HG02642 (cell line): ENCODE measurements around the gene TAPBP.

ENCODE experiments used
- ATAC-seq: cut with Tn5 transposase; IDR thresholded peaks from one replicate; pipeline ENCODE4 v1.9.1; 2021; ENCODE audit warnings: mild to moderate bottlenecking; ENCODE audit not compliant: unreplicated experiment, poor library complexity

Gene TAPBP

DNA sequence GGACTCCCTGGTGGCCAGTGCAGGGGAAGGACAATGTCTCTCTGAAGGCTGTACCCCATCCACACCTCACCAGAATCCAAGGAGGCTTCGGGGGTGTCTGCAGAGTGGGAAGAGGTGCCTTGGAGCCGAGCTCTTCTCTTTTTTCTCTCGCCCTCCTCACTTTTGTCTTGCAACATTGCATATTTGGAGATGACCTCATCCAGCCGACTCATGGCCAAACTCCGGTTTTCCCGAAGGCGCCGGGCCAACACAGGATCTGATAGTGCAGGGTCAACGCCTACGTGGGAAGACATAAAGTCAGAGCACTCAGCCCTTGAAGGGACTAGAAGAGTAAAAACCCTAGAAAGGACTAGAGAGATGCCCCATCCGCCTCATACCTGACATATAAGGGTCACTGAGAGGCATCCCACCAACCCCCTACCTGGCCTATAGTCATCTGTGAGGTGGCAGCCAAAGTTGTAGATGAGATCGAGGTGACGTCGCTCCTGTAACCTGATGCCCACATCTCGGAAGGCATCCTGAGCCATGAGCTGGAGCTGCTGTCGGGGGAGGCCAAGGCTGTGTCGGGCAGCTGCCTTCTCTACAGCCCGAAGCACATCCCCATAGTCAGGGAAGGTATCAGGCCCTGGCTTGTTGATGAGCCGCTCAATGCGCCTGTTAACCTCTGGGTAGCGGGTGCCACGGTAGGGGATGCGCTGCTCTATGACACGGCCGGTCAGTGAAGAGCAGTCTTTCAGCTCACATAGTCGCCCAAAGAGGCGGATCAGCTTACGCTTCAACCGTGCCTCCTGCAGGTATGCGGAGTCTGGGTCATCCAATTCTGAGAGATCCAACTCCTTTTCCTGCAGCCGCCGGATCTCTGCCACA, 6.7 kb upstream of the TAPBP start:
- no peak for ATAC-seq

DNA sequence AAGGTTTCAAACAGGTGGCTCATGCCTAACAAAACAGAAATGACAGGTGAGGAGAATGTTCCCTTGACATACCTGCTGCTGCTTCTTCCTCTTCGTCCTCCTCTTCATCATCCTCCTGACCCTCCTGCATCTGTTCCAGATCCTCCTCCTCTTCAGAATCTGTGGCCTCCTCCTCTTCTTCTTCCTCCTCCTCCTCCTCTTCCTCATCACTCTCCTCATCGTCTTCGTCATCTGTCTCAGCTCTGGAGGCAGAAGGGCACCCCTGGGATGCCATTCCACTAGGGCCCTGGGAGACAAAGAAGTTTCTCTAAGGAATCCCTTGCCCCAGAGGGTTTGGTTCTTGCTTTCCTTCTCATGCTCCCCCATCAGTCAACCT, 6.0 kb upstream of the TAPBP start:
- ATAC-seq = no peak

DNA sequence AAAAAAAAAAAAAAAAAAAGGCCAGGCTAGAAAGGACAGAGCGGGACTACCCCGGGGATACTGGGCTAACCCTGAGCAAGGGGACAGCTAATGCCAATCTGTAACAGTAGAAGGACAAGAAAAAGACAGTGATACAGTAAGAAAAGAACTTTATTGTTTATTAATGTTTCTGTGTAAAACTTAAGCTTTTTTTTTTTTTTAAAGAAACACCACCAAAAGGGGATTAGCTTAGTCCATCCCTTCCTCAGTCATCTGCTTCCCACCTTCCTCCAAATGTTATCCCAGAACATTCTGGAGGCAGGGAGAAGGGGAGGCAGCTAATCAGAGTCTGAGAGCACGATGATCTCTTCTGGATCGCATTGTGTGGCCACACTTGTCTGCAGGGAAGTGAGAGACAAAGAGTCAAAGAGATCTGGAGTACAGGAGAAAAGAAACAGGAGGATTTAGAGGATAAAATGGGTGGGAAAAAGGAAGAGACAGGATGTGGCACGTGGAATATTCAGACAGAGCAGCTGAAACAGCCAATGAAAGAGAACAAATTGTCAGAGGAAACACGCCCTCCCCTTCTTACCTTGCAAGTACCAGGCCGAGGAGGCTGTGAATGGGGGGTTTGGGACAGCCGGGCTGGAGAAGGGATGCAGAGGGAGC, 4.7 kb upstream of the TAPBP start:
- no peak for ATAC-seq

DNA sequence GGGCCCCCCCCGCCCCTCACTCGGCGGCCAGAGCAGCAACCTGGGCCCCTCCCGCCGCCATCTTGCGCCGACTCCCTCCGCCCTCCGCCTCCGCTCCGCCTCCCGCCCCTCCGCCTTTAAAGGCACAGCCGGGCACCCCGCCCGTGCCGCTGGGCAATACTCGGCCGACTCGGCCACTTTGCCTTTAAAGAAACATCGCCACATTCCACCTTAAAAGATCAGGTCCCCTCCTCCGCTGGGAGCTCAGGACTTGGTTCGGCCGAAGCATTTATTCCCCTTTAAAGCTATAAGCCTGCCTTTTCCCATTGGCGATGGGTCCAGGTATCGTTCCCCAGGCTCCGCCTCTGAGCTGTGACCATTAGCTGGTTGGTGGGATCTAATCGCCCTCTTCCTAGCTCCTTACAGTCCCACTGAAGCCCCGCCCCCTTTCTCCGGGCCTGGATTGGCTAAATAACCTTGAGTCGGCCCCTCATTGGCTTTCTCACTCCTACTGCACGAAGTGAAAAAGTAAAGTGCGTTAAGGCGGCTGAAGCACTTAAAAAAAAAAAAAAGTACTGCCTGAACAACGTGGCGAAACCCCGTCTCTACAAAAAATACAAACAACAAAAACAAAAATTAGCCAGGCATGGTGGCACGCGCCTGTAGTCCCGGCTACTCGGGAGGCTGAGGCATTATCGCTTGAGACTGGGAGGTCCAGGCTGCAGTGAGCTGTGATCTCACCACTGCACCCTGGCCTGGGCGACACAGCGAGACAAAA, 4.0 kb upstream of the TAPBP start, which contains the start of gene ZBTB22:
ZBTB22 (minus strand) TSS at position 76 of the 757 bp plus-strand sequence. CDS start 828 bp downstream, outside the sequence.
- ATAC-seq = peak; percentile 57

DNA sequence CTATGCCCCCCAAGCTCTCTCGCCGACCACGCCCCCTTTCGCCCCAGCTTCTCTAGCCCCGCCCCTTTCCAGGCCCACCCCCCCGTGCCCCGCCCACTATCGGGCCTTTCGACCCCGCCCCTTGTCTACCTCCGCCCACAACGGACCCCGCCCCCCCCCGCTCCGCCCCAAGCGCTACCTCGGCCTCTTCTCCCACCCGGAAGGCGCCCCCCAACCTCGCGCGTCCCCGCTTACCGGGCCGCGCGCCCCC, 3.5 kb upstream of the TAPBP start:
- no peak for ATAC-seq

DNA sequence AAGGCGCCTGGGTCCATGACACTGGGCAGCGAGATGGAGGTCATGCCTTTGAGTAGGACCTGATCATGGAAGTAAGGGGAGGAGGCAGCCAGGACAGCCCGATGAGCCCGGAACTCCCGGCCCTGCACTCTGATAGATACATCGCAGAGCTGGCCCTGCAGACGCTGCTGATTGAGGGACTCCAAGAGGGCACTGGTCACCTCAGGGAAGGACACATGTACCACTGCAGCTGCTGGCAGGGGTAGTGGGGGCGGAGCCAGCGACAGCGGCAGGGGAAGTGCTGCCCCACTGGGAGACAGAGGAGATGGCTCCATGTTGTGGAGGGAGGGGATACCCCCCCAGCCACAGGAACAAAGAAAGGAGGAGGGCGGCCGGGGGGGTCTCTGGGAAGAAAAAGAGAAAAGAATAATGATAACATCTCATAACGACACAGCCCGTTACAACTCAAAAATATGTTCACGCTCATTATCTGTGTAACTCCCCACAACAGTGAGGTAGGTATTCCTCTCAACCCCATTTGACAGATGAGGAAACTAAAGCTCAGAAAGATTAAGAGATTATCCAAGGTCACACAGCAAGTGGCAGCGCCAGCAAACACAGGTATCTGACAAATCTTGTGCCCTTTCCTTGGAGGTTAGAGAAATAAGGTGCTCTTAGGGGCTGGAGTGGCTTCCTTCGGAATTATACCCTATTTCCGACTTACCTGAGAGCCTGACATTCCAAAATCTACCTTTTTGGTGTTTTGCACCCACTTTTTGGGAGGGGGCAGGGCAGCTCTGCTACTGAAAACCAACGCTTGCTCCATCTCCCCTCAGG, 2.9 kb upstream of the TAPBP start:
- no peak for ATAC-seq

DNA sequence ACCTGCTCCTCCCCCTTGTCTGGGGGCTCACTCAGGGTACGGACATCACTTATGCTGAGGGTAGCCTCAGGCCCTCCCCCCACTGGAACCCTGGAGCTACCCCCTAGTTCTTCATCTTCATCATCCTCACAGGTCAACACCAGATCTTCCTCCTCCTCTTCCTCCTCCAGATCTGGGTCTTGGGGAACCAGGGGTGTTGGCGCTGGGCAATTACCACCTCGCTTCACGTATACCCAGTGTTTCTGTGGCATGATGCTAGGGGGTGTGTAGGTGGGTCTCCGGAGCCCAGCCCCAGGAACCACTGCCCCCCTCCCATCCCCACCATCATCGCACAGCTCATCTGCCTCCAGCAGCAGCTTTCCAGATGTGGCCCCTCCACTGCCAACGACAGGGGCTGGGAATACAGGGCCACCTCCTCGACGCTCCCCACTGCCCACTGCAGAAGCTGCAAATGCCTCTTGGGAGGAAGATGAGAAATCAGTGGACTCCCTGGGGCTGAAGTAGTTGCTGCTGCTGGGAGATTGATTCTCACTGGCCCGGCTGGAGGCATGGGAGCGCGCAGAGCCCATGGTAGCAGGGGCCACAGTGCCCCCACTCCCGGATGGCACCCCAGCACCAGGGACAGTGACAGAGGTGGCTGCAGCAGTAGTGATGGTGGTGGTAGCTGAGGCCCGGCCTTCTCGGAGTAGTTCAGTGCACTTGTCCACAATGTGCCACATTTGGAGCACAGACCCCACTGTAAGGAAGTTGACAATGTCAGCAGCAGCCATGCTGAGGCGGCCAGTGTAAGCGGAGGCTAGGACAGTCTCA, 2.1 kb upstream of the TAPBP start:
- ATAC-seq = no peak

DNA sequence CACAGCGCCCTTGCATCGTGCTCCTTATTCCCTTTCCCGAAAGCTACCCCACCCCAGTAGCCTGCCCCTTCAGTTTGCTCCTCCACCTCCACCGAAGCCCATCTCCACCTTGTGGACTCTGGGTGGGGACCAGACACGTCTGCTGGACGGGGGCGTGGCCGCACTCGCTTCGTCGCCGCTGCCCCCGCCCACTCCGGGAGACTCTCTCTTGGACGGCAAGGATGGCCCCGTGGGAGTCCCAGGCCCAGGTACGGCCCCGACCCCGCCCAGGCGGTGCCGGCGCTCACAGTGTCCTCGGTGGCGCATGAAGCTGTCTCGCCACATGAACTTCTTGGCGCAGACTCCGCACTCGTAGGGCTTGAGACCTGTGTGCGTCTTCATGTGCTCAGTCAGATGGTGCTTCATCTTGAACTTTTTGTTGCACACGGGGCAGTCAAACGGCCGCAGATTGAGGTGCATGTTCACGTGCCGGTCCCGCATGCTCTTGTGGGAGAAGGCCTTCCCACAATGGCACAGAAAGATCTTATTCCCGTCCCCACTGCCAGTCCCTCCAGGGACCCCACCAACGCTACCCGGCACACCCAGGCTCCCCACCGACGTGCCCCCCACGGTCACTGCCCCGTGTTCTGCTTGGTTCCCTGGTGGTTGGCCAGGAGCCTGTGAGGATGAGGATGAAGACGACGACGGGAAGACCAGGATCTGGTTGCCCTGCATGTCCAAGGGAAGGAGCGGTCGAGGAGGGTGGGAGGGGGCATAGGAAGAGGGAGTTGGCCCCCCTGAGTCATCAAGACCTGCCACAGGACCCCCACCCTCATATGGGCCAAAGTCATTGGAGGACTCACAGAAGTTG, 1.3 kb upstream of the TAPBP start:
- ATAC-seq = no peak

DNA sequence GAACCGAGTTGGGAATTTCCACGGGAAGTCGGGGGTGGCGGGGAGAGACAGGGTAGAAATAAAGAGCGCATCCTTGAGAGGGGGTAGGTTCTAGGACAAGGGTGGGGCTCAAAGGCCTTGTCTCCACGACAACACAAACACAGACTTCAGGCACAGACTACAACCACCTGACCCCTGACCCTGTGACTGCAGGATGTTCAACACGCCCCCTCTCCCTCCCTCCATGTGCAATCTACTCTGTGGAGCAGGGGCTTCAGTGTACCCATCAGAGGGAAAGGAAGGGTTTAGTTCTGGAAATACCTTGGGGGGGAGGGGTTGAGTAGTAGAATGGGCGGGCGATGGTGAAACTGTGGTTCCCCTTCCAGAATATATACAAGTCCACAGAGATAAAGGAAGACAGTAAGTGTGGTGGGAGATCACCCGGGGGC, 651 bp upstream of the TAPBP start:
- ATAC-seq = no peak

DNA sequence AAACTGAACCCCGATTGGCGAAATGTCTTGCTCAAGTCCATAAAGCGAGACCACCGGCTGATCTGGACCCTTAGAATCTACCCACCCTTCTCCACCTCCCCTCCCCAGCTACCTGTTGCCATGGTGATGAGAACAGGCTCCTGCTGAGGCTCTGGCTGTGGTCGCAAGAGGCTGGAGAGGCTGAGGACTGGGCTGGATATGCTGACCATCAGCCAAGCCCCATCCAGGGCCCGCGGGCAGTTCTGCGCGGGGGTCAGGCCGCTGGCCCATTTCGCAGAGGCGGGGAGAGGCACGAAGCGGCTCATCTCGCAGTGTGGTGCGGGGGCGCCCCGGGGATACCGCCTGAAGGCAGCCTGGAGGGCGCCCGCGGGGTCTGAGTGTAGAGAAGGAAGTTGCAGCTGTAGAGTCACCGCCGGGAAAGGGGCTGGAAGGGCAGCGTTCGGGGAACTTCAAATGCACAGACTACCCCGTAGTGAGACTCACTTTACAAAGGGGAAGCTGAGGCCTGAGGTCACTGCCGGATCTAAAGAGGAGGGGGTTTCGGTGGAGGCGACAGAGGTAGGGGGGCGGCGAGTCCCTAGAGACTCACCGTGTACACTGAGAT, 671 bp downstream of the TAPBP start:
- no peak for ATAC-seq

DNA sequence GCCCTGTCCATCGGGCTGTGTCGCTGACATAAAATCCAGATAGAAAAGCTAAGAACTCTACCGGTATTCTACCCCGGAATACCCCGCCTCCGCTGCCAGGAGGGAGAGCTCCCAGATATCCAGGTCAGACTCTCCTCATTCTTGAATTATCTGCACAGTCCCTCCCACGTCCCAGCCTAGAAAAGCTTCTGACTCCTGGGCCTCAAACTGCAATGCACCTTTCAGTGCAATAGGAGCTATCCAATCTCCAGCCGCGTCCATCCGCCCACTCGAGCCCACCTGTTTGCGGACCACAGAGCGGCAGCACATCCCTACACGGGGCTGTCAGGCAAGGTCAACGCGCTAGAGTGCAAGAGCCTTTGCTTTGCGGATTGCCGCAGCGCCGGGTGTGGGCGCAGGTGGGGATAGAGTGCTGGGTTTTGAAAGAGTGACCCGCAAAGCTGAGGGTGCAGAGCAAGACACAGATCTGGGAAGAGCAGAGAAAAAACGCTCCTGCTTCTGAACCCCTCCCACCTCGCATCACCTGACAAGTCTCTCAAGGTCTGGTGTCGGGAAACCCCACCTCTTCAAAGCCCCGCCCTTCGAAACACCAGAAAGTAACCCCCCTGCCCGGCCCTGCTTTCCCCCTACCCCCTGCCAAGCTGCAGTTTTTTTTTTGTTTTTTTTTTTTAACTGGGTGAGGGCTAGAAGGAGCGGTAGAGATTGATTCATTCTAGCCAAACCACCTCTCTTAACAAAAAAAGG, 1.3 kb downstream of the TAPBP start:
- ATAC-seq = peak; percentile 20

DNA sequence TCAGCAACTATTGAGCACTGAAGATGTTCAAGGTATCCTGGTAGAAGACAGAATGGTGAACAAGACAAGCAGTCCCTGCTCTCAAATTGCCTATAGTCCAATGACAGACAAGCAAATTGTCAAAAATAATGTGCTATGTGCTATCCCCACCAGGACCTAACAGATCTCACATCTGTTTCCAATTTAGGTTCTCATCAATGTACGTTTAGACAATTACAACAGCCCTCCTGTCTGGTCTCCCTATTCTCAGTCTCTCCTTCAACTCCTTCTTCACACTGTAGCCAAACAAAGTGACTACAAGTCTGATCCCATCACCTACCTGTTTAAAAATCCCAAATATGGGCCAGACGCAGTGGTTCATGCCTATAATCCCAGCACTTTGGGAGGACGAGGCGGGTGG, 7.5 kb downstream of the TAPBP start:
- no peak for ATAC-seq

DNA sequence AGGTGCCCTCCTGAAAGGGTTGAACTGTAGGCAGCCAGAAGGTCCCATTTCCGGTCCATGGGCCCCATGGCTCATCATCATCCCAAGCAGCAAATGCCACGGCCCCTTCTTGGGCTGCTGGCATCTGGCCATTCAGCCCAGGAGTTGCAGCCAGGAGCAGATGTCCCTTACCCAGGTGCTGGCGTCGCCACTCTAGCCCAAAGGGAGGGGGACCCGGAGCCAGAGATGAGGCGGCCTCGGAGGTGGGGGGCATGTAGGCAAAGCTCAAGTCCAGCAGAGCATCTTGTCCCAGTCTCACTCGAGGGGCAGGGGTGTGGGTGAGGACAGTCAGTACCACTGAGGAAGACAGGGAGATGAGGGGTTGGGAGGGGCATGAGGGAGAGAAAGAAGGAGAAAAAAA, 8.8 kb downstream of the TAPBP start:
- ATAC-seq = no peak

DNA sequence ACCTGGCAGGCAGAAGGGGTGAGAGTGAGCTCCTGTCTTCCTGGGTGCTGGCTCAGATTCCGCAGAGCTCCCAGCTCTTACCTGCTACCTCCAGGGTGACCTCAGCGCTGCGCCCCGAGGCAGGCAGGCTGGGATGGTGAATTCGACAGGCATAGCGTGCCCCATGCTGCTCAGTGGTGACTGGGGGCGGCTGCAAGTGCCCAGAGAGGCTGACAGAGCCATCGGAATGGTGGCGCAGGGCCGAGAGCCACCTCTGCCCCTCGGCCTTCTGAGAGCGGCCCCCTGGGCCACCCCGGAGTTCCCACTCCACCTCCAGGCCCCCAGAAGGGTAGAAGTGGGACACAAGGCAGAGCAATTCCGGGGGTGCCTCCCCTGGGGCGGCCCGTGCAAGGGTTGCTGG, 9.7 kb downstream of the TAPBP start:
- ATAC-seq = no peak

DNA sequence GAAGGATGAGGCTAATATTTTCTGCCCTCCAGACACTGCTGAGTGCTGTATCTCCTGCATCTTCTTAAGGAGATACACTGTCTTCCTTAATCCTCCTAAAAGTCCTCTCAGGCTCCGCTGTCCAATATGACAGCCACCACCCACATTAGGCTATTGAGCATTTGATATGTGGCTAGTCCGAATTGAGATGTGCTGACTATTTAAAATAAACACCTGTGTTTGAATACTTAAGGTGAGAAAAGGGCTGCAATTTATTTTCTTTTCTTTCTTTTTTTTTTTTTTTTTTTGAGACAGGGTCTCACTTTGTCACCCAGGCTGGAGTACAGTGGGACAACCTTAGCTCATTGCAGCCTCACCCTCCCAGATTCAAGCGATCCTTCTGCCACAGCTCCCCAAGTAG, 12.0 kb downstream of the TAPBP start:
- no peak for ATAC-seq

DNA sequence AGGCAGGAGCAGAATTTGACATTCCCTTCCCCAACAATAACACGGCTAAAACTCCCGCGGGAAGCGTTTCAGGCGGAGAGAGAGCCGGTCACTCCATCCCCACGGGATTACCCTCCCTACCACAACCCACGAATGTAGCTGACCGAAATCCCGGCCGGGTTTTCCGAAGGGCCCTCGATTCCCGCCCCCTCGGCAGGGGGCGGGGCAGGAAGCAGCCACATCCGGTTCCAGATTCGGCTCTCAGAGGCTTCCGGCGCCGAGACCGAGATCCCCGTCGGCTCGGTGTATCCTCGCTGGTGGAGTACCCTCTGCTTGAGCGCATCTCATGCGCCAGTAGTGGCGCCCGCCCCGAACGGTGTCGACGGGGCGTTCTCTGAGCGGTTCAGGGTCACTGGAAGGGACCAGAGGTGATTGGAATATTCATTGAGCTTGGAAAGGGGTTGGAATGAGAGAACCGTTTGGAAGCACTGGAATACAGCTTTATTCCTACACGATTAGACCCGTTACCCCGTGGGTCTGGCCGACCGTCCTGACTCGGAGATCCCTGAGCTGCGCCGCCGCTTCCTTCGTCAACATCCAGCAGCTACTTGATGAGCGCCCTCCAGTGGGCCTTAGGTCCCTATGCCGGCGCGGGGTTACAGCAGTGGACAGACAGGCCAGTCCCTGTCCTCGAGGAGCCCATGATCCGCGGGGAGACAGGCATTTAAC, 14.5 kb downstream of the TAPBP start:
- peak; percentile 80 for ATAC-seq

DNA sequence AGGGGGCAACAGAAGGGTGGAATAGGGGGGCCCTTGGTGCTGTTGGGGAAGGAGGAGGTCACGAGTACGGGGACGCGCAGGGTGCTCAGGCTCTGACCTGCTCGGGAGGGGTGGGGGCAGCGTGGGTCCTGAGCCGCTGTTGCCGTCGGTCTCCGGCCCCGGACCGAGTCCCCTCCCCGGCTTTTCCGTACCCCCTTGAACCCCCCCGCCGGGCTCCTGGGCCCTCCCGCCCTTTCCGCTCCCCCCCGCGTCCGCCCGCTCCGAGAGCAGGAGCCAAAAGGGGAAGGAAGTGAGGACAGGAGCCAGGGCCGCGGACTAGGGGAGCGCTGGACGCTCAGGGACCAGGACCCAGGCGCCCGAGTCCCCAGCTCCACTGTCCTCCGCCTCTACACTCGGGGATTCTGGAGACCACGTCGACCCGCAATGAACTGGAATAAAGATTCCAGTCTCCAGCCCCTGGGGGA, 15.1 kb downstream of the TAPBP start, which contains the start of gene RGL2:
RGL2 (minus strand) TSS at position 170 of the 464 bp plus-strand sequence. CDS start 332 bp downstream, outside the sequence.
- ATAC-seq = peak; percentile 26
